ENCODE measurements around the gene SMURF1. TPM values are rescaled to one million over a fixed set of nuclear protein-coding genes. Genes with fewer than 3 reads are reported as not detected.

The SMURF1 gene
- total RNA-seq, 1 donor from 2014 or later: 34.4 TPM

DNA sequence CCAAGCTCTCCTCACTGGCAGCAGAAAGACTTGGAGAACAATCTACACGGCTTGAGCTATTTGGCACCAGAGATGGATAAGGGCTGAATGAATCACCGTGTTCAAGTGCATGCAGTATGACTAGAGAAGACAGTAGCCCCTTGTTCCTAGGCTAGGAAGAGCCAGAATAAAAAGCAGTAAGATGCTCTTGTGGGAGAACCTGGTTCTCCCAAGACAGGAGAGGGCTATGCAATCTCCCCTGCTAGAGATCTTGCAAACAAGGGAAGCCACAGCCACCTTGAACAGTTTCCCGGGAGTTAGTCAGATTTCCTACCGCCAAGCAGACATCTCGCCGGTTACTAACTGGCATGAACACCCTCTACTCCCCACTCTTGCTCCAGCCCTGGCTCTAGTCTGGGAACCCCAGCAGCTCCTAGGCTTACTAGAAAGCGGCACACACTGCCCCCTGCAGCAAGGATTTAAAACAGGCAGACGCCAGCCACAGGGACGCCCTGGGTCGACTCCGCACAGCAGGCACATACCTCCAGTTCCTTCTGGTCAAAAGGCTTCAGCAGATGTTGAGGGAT is 107.3 kb downstream of the SMURF1 start:
- no peaks in the 10 kb centered on the region for H3K9me3 Mint-ChIP-seq
- H3K36me3 Mint-ChIP-seq: peaks cover 60% of the 10 kb centered on the region
- no peaks in the 10 kb centered on the region for H3K27me3 Mint-ChIP-seq (ENCODE audit: low read depth)
- H3K27ac Mint-ChIP-seq: no peak overlapping the region
- DNase-seq (ENCODE audit: low spot score in 2 of 2, unreplicated experiment in 2 of 2): no peak
- TF ChIP-seq, protein P1, sequence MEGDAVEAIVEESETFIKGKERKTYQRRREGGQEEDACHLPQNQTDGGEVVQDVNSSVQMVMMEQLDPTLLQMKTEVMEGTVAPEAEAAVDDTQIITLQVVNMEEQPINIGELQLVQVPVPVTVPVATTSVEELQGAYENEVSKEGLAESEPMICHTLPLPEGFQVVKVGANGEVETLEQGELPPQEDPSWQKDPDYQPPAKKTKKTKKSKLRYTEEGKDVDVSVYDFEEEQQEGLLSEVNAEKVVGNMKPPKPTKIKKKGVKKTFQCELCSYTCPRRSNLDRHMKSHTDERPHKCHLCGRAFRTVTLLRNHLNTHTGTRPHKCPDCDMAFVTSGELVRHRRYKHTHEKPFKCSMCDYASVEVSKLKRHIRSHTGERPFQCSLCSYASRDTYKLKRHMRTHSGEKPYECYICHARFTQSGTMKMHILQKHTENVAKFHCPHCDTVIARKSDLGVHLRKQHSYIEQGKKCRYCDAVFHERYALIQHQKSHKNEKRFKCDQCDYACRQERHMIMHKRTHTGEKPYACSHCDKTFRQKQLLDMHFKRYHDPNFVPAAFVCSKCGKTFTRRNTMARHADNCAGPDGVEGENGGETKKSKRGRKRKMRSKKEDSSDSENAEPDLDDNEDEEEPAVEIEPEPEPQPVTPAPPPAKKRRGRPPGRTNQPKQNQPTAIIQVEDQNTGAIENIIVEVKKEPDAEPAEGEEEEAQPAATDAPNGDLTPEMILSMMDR (IDR thresholded peaks at IDR 0.05; ENCODE audit: unreplicated experiment): no peak
- peaks cover 3% of the 10 kb centered on the region for H3K4me1 Mint-ChIP-seq
- no peak overlapping the region for H3K4me3 Mint-ChIP-seq

DNA sequence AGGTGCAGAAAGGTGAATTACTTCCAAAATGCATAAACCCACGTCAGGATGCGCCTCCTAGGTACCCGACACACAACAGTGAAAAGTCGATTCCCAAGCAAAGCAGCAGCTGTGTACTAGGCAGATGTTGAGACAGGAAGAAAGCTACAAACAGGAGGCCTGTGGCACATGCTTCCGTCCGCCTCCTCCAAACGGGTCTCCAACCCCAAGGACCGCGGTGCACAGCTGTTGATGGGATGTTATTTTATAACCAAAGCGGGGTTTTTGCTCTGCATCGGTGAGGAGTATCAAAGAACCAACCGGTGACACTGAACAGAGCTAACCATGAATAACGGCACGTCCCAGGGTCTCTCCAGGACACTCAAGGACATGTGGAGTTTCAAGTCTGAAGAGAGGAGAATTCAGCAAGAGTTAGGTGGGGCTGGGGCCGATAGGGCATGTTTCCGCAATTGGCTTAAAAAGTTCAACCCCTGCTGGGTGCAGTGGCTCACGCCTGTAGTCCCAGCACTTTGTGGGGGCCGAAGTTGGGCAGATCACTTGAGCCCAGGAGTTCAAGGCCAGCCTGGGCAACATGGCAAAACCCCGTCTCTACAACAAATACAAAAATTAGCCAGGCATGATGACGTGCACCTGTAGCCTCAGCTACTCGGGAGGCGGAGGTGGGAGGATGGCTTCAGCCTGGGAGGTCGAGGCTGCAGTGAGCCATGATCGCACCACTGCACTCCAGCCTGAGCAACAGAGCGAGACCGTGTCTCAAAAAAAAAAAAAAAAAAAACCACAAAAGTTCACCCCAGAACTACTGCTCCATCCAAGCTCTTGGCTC is 108.0 kb downstream of the SMURF1 start:
- DNase-seq (ENCODE audit: low spot score in 2 of 2, unreplicated experiment in 2 of 2): no peak
- Mint-ChIP-seq H3K36me3 (peaks cover 64% of the 10 kb centered on the region), H3K4me1 (peaks cover 3% of the 10 kb centered on the region), H3K27ac (no peak overlapping the region), H3K9me3 (no peaks in the 10 kb centered on the region), H3K4me3 (no peak overlapping the region), H3K27me3 (ENCODE audit: low read depth) (no peaks in the 10 kb centered on the region)
- TF ChIP-seq, protein P1 (IDR thresholded peaks at IDR 0.05; ENCODE audit: unreplicated experiment): no peak

DNA sequence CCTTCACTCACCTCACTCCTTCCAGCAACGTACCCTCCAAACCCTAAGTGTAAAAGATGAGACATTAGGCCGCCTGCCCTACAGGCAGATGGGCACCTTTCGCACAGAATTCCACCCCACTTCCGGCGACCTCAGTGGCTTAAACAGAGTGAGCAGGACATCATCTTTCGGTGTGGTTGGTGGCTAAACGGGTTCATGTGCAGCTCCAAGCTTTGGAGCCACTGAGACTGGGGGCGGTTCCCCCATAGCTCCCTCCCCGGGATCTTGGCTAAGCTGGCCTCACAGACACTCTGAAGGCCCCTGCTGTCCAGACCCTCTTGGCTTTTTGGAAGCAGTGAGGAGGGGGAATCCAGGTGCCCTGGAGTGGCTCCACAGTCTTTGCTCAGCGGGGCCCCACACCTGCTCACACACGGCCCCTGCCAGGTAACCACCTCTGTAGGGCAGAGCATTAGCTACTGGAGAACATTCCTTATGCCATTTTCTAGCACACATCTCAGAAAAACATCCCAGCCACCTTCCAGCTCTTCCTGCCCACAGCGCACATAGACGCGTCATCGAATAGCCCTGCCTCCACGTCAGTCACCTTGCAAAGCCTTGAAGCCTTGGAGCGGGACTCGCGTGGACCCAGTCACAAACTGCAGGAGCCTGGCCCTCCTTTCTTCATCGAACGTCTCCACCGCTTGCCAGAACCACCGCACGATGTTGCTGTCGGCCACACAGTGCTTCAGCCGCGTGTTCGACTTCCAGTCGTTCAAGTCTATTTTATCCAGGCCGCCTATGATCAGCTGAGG is 108.8 kb downstream of the SMURF1 start:
- no peaks in the 10 kb centered on the region for H3K9me3 Mint-ChIP-seq
- no peaks in the 10 kb centered on the region for H3K27me3 Mint-ChIP-seq (ENCODE audit: low read depth)
- H3K27ac Mint-ChIP-seq: no peak overlapping the region
- DNase-seq (ENCODE audit: low spot score in 2 of 2, unreplicated experiment in 2 of 2): no peak
- H3K36me3 Mint-ChIP-seq: peaks cover 64% of the 10 kb centered on the region
- H3K4me3 Mint-ChIP-seq: no peak overlapping the region
- no peaks in the 10 kb centered on the region for H3K4me1 Mint-ChIP-seq
- TF ChIP-seq, protein P1 (IDR thresholded peaks at IDR 0.05; ENCODE audit: unreplicated experiment): no peak

DNA sequence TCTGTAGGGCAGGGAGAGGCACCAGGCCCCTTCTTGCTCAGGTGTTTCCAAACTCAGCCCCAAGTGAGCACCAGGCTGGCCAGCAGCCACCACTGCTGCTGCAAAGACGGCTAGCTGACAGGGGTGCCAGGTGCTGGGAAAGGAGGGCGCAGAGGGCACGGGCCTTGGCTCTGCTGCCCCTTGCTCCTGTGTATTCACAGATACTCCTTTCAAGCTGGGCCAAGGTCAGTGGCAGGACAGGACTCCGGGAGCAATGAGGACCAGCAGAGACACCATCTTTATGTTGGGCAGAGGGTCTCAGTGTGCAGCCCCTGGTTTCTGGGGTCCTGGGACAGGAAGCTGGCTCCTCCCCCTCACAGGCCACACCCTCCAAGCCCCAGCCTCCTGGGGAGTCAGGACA is 110.1 kb downstream of the SMURF1 start:
- H3K27ac Mint-ChIP-seq: no peak overlapping the region
- no peaks in the 10 kb centered on the region for H3K27me3 Mint-ChIP-seq (ENCODE audit: low read depth)
- H3K4me1 Mint-ChIP-seq: no peaks in the 10 kb centered on the region
- TF ChIP-seq, protein P1 (IDR thresholded peaks at IDR 0.05; ENCODE audit: unreplicated experiment): no peak
- no peak overlapping the region for H3K4me3 Mint-ChIP-seq
- no peaks in the 10 kb centered on the region for H3K9me3 Mint-ChIP-seq
- H3K36me3 Mint-ChIP-seq: peaks cover 70% of the 10 kb centered on the region
- no peak for DNase-seq (ENCODE audit: low spot score in 2 of 2, unreplicated experiment in 2 of 2)

DNA sequence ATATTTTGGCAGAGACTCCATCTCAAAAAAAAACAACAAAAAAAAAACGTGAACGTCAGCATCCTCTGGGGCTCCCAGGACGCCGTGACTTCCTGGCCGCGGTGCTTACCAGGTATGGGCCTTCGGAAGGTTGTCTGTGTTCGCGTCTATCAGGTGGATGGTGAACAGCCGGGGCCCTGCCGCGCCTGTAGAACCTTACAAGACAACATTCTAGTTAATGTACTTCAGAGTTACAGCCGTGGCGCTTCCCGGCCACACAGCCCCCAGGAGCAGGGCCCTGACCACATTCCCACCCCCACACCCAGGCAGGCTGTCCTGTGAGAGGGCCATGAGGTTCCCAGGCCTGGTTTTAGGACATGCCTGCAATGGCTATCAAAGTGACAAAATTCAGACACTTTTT is 111.0 kb downstream of the SMURF1 start:
- H3K9me3 Mint-ChIP-seq: no peaks in the 10 kb centered on the region
- H3K27ac Mint-ChIP-seq: no peak overlapping the region
- peaks cover 70% of the 10 kb centered on the region for H3K36me3 Mint-ChIP-seq
- TF ChIP-seq, protein P1 (IDR thresholded peaks at IDR 0.05; ENCODE audit: unreplicated experiment): no peak
- no peak for DNase-seq (ENCODE audit: low spot score in 2 of 2, unreplicated experiment in 2 of 2)
- H3K4me3 Mint-ChIP-seq: no peak overlapping the region
- H3K4me1 Mint-ChIP-seq: no peaks in the 10 kb centered on the region
- H3K27me3 Mint-ChIP-seq (ENCODE audit: low read depth): no peaks in the 10 kb centered on the region
